ENCODE data around the gene HOXD10.

Gene HOXD10

DNA sequence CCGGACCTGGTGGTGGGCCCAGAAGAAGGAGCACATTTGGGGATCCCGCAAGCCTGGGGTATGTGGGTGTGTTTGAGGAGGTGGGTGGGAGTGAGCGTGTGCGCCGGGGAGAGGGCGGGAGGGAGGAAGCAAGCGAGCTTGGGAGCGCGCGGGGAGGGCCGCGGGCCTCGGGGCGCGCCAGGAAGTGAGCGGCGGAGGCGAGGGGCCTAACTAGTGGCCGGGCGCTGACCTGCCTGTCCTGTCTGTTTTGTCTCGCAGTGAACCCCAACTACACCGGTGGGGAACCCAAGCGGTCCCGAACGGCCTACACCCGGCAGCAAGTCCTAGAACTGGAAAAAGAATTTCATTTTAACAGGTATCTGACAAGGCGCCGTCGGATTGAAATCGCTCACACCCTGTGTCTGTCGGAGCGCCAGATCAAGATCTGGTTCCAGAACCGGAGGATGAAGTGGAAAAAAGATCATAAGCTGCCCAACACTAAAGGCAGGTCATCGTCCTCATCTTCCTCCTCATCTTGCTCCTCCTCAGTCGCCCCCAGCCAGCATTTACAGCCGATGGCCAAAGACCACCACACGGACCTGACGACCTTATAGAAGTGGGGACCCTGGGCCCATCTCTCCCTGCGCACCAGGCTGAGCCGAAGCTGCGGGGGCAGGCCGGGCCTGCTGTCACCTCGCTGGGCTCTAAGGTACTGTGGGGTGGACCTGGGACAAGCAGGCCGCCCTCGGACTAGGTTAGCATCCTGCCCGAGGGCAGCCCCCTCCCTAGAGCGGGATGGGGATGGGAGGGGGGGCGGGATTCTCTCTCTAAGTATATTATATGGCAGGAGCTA is 36.0 kb downstream of the HOXD10 start:
- DNase-seq, result no peak

DNA sequence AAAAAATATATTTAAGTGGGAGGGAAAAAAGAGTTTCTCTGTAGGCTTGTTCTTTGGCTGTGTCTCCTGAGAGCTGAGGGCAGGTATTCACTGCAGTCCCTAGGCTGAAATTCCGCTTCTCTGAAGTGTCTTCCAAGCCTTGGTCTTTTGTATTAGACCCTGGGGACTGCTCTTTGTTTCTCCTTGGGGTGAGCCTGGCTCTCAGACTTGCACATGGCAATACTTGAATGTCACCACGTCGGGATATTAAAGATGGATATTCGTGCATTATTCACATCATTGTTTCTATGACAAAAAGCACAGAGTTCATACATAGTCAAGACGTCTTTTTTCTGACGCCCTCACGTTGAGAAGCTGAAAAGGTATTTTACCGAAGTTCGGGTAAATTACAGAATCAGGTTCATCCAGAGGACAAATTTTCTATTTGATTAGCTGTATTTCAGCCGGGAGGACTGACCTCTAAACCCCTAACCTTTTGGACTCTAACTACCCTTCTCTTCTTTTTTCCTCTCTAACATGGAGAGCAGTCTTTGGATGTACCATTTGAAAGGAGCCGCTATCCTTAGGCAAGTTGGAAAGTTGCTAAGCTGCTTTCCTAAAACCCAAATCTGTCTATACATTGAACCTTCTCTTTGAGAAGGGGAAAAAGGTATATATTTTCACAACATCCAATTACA is 38.1 kb downstream of the HOXD10 start:
- no peak for DNase-seq

DNA sequence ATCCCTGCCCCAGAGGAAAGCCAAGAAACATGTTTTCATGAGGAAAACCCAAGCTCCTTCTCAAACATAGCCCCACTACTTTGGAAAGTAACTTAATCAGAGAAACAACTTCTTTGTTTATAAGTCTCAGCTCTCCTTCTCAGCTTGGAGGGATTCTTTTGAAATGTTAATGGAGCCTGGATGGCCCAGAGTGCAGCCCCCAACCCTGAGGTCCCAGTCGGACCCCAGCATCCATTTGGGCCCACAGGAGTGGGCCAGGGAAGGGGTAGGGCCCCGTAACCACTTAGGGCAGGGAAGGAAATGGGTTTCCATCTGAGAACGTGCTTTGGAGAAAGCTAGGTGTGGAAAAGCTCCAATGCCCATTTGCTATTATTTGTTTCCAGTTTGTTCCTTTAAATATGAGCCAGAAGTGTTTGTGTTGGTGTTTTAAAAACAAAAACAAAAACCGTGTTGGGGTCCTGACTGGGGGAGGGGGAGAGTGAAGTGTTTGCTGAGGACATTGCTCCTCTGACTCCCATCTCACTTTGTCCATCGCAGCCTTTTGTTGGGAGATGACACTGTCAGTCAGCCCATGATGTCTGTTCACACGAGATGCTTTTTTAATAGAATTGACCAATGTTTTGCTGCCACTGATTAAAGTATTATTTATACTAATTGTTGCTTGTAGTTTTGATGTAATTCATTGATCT is 38.9 kb downstream of the HOXD10 start:
- DNase-seq, result no peak

DNA sequence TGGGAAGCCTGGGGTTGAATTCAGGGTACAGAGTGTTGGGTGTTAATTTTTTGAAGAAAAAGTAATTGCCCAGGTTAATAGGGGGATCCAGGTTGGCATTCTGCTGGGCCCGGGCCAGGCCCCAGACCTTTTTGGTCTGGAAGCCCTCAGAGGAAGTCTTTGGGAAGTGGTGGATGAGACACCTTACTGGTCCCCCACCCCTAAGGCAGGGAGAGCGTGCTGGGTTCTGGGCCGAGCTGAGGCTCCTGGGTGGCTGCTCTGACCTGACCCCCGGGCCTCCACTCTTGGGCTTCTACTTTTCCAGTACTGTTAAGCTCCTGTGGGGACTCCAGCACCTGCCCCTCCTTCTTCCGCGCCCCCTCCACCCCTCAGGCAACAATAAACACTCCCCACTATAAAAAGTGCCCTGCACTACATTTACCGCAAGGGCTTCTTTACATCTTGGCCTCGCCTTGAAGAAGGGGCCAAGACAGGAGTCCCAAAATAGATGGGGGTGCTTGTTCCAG is 39.8 kb downstream of the HOXD10 start:
- no peak for DNase-seq

DNA sequence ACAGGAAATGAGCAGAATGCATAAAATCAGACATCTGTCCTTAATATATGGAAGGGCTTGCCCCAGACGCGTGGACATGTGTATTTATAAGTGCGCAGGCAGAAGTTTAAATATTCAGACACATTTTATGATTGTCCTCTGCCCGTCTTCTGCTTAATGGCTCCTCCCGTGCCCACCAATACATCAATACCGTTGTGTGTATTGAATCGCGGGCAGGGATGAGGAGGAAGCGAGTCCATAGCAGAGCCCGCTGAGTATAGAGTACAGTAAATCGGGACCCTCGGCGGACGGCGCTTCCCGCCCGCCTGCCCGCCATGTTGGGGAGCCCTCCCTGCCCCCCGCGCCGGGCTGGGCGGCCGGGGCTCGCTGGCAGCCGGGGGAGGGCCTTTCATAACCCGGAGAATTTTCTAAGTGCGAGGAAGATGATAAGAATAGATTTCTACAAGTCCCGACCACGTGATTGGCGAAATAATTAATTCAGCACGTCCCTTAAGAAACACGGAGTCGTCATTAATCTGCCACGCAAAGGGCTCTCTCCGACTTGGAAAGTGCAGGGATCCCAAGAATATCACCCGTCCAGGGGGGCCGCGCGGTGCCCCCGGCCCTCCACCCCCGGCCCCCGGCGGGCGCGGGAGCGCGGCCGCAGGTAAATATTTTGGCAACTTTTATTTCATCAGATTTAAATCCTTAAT is 40.4 kb downstream of the HOXD10 start, which contains the start of gene HOXD3:
Gene HOXD3 (plus strand): TSS at position 501 of the 692 bp plus-strand sequence. CDS start 11,808 bp downstream, outside the sequence.
- DNase-seq, result no peak

DNA sequence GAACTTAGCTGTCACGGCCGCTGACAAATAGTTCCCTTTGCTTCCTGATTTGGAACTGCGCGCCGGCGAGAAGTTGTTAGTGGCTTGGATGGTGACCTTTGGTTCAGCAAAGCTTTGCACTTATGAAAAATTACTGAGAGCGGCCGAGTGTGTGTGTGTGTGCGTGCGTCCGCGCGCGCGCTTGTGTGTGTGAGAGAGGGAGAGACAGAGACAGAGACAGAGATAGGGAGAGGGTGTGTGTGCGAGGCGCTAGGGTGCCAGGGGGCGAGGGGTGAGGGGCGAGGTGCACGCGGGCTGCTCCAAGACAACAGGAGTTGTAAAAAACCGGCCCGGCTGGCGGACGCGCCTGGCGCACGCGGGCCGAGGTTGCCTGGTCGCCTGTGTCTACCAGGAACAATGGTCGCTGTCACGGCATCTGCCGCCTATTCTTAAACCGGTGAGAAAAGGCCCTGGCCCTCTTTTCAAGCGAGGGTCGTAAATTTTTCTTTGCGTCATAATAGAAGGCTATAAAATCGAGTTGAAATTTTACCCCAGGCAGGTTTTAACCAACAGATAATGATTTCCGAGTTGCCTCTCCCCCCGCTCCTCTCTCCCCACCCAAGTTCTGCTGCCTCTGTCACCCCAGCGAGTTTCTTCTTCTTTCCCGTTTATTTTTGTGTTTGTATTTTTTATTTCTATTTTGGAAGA is 41.1 kb downstream of the HOXD10 start:
- DNase-seq, result no peak

DNA sequence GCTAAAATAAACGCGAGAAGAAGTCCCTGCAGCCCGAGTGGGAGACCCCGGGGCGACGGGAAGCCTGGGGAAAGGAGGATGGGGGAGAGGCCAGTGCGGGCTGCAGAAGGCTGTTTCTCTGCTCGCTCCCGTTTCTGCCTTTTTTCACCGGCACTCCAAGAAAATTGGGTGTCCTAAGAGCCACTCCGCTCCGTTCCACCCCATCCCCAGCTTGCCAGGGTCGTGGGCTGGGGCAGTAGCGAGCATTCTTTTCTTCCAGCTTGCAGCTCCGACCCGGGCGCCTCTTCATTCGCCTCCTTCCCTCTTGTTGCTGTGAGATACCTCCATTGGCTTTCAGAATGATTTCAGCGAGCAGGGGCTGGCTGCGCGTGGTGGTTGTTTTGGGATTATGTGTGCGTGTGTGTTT is 41.6 kb downstream of the HOXD10 start:
- DNase-seq, result no peak

DNA sequence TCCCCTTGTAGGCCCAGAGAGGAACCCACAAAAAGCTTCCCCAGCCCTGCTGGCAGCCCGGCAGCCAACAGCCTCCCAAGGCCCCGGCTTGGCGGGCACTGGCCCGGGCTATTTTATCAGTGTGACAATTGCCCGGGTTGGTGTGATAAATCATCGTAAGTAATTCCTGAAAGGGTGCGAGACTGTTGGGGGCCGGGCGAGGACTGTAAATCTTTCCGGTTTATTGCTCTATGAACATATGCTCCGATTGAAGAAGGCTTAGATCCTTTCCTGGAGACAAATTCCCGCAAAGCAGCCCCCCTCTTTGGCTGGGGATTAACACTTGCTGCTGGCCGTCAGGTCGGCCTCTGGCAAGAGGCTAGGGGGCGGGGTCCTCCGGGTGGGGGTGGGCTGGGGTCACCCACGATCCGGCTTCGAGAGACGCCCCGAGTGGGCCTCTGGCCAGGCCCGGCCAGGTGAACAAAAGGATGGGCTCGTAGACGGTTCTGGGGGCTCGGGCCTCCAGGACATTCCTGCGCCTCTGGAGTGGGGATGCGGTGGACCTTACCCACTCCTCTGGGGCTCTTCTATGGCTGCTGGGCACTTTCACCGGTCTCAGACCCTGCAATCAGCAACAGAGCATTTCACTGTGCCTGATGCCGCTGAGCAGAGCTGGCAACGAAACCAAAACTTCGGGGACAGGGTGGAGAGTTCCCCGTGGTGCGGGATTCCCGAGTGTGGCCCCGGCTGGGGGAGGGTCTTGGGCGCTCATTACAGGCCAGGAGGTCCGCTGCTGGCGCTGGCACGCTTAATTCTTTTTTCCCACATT is 42.5 kb downstream of the HOXD10 start:
- no peak for DNase-seq

DNA sequence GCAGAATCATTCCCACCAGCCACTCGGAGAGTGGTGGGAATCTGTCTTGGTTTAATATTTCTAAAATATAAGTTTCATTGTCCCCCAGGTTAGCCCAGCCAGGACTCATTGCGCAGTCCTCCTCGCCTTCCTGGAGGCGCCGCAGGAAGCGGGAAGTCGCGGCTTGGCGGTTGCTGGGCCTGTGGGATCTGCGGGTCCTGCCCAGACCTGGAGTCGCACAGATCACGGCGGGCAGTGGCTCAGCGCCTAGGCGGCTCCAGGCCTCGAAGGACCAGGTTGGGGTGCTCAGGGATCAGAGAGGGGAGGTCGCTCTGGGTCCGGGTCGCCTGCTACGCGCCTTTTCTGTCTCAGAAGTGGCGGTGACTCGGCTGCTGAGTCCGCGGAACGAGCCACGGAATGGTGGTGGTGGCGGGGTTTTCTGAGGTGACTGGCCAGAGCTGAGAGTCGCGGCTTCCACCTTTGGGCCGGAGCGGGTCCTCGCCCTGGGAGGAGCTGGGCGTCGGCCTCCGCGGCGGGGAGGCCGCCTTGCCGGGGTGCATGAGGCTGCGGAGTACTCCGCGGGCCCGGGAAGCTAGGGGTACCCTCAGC is 43.2 kb downstream of the HOXD10 start:
- DNase-seq, result no peak

DNA sequence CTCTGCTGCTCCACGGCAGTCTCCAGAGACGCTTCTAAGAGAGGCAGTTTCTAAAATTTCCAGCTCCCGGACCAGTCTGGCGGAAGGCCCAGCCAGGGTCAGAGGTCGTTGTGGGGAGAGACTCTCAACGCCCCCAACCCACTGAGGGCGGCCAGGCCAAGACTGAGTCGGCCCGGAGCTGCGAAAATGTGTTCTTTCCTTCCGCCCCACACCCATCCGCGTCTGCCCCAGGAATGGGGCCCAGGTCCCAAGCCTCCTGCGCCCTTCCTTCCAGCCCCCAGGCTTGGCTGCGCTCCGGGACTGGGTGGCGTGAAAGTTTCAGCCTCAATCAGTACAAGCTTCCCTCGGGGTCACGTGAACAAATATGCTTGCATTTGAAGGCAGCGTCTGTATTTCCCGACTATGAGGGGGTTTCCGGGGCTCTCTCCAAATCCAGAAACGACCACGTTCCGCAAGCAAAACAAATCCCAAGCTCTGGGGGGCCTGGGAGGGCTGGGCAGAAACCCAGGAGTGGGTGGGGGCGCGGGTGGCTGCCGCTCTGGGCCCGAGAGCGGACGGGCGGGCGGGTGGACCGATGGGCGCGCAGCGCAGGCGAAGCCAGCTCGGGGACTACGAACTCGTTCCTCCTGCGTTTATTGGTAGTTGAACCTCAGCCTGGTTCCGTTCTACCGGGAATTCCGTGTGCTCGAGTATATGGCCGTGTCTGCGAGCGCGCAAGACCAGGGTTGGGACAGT is 43.8 kb downstream of the HOXD10 start:
- no peak for DNase-seq

DNA sequence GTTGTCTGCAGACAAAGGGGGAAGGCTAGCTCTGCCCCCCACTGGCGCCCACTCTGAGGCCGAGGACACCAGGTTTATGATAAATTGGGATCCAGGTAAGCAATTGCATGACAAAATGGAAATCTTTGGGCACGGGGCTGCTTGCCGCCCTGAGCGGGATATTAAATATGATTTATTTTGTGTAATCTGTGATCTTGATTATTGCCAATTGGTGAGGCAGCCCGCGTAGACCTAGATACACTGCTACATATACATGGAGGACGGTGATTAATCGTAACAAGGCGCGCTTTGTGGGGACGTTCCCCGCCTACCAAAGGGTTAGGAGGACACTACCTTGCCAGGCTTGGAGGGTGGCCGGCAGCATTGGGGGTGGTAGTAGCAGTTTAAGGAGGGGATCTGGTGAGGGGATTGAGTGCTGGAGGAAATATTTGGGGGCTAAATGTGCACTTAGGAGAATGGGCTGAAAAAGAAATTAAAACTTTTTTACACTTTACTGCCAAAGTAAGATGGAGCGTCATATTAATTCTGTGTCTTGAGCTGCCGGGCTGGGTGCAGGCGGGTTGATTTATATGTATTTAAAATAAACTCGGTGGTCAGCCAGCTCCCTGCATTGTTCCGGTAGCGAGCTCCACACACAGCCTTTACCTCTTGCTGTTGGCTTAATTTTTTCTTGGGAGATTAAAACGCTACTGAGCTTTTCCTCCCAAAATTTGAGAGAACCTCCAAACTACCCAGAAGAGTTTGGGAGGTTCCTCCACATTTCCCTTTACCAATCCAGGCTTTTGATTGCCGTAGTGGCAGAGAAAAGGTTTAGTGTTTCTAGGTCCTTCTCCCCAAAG is 44.6 kb downstream of the HOXD10 start:
- no peak for DNase-seq

DNA sequence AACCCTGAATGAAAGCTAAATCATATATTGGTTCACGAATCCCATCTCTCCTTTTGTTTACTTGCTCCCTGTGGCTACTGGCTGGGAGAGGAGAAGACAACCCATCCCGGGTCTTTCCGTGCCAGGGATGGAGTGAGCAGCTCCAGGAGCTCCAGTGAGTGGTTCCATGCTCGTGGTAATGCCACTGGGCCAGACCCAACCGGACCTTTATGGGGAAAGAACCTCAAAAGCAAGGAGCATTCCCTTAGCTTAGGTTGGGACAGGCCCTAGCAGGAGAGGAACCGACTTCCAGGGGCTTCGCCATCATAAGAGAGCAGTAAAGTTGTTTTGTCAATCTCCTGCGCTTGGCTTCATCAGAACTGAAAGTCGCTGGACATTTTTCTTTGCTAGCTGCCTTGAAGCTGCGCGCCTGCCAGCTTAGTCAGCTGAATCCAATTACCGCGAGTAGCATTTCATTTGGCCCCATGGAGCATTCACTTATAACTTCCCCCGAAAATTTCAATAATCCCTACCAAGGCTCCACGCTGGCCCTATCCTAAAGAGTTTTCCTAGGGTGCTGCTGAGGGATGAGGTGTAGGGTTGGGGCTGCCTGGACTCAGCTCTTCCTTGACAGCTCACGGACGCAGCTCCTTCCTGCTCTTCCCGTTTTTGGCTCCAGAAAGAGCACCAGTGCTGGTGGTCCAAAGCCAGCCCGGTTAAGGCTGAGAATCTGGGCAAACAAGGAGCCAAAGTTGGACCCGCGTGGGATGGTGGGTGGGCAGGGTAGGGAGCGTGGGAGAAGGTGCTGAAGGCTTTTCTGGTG is 45.4 kb downstream of the HOXD10 start:
- no peak for DNase-seq

DNA sequence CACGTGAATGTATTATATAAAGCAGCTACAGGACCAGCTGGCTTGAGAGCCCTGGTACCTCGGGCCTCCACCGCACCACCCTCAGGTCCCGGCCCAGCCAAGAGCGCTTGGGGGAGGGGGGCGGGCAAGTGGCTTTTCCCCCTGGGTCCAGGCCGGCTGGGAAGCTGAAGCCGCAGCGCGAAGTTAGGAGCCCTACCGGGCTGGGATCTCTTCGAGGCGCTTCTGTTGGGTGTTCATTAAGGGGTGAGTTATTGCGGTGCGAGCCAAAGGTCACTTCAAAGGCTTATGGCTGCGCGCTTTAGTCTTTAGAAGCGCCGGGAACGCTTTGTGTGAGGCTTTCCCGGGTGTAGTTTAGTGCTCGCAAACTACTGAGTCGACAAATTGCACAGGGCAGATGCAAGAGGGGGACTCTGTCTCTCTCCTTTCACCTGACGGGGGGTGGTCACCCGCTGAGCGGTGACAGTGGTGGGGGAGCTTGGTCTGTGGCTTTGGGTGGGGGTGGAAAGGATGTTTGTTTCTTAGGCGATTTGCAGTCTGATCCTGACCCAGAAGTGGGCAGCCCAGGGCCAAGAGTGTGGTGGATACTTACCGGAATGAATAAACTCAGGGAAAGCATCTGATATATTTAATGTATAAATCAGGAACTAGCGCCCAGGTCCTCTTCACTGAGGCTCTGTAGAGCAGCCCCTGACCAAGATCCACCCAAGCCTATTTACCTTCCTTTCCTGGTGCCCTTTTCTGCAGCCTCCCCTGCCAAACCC is 46.5 kb downstream of the HOXD10 start:
- no peak for DNase-seq

DNA sequence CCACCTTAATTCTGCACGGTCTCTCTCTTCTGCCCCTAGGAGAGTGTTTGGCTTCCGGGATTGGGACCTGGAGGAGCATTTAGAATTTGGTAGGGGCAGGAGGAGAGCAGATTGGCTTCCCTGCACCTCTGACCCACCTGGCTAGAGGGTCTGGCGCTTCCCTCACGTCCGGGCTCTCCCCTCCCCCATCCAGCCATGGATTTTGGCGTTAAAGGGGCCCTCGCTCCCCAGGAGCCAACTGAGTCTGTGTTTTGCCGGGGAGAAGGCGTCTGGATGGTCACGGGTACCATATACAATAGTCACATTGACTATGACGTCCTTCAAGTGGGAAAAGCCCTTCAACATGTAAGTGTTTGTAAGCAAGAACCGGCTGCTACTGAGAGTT is 47.1 kb downstream of the HOXD10 start:
- no peak for DNase-seq

DNA sequence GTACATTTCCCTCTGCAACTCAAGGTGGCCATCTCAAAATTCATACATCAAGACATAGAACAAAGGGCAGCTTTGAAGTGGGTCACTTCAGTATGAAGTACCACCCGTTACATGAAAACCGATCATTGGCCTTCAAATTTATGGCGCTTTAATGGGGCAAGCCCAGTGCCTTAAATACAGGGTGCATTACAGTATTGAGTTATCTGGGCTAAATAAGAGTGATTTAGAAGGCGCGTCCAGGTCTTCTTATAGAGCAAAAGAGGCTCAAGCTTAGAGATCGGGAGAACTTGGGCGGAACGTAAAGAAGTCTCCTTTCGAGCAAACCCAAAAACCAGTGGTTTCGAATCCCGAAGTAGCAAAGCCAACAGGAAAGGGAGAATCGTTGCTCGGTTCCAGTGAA is 47.6 kb downstream of the HOXD10 start:
- DNase-seq, result no peak

DNA sequence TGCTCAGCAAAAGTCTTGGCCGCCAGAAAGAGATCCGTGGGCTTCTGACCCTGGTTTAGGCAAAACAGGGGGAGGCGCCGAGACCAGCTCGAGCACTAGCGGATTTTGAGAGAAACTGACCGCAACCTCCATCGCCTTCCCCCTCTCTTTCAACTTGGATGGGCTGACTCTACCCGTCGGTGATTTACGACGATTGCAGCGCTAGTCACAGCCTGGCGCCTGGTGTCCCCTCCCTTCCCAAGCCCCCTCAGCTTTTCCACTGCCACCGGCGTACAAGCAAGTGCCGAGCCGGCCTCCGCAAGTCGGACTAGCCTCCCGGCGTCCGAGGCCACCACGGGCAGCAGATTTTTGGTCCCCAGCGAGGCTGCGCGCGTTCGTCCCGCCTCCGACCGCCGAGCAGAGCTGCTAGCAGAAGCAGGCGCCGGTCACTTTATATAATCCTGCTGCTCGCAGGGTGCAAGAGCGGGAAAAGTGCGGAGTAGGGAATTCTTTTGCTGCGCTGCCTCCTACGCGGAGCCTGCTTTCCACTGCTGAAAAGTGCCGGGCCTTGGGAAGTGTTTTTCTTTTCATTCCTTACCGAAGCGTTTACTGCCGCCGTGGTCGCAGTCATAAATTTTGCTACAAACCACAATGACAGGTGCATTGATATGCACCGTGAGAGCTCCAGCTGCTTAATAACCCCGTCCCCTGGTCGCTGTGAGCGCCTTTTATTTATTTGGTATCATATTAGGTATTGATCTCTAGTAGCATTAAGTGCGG is 48.2 kb downstream of the HOXD10 start:
- DNase-seq, result no peak
